Right ventricle myocardium inferior (tissue), 1 donor: ENCODE measurements around the gene FURIN. TPM values are rescaled to one million over a fixed set of nuclear protein-coding genes. Genes with fewer than 3 reads are reported as not detected.
"Not testable (repeated sequence)": the region's sequence is repeated elsewhere in the genome, so short reads cannot be mapped to it uniquely, and the experiment has no call there.

Source experiments
- ATAC-seq: fragments of 200-7000 bp; cut with Tn5 transposase; one replicate; pipeline ENCODE4 v1.9.1; 2020; ENCODE audit warnings: mild to moderate bottlenecking, moderate library complexity
- DNase-seq: peaks from one replicate; pipeline ENCODE4 v3.0.0; 2021; ENCODE audit errors: missing footprints
- intact Hi-C: fragments of 100-400 bp; cut with DNase I; formaldehyde crosslinking; loops from one replicate; pipeline ENCODE4 v1.11.0; 2022
- total RNA-seq: library from RNA; stranded (reverse); fragmentation: NEBNext Ultra II Directional; extraction: Animal tissue kit (Norgen Biotek cat#: 25700); gene quantifications from one replicate; pipeline ENCODE4 v1.2.1, GENCODE V29; 2021
- donor health status: DM: no; HTN: yes; CAD: no; lungs with severe emphysema.

FURIN gene
- total RNA-seq, 1 donor from 2014 or later, result 51.2 TPM

DNA sequence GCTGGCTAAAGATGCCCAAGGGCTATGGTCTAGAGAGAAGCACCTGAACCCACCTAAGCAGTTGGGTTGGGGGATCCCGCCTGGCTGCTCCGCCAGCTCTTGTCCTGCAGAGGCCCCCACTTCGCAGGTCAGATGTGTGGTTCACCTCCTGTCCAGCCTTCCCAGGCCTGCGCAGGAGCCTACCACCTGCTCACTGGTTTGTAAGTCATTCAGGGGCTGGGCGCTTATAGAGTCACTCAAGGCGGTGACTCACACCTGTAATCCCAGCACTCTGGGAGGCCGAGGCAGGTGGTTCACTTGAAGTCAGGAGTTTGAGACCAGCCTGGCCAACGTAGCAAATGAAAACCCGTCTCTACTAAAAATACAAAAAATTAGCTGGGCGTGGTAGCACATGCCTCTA, 3.9 kb upstream of the FURIN start:
- intact Hi-C loops, result no loop called here
- DNase-seq (no peak), ATAC-seq (no peak)

DNA sequence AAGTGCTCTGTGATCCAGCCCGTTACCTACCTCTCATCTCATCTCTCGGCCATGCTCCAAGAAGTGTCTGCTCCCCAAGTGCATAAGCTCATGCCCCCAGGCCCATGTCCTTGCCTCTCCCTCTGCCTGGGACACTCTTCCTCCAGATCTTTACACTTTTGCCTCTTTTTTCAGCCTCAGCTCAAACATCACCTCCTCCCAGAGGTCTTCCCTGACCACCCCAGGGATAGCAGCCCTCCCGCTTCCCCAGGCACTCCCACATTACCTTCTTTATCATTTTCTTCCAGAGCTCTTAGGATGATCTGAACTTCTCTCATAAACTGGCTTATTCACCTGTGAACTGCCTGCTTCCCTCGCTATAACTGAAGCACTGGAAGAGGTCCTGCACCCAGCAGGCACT, 2.7 kb upstream of the FURIN start:
- DNase-seq (no peak), ATAC-seq (no peak)
- intact Hi-C loops, result no loop called here

DNA sequence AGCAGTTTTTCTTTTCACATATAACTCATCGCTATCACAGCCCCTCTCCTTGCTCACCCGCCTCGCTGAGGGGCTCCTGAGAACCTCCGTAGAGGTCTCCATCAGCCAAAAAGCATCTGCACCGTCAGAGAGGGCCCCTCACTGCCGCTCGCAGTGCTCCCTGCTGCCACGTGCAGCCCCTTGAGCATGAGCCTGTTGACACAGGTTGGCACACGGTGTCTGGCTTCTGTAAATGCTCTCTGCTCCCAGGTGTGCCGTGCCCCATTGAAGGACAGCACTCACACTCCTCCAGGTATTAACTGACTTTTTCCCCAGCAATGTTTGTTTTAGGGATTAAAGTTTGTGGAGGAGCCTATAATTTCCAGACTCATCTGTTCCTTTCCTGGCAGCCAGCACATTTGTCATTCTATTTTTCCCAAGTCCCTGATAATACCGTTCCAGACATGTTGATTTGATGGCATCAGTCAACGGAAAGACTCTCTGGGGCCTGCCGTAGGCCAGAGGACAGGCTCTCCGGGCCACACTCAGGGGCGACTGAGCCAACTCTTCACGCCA, 2.1 kb upstream of the FURIN start:
- ATAC-seq (no peak), DNase-seq (no peak)
- intact Hi-C loops, result no loop called here

DNA sequence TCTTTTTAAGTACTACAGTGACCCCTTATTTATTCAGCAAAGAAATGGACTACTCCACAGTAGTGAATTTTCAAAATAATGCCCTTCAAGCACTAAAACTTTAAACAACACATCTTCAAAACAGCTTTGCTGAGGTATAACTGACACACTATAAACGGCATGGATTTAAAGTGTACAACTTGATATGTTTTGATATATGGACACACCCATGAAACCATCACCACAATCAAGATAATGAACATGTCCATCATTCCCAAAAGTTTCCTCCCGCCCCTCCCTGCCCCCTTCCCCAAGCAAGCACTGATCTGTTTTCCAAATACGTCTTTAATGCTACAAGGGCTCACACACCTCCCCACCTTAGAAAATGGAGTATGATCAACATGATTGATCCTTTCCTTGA, 1.6 kb upstream of the FURIN start:
- intact Hi-C loops, result no loop called here
- DNase-seq, result no peak
- no peak for ATAC-seq

DNA sequence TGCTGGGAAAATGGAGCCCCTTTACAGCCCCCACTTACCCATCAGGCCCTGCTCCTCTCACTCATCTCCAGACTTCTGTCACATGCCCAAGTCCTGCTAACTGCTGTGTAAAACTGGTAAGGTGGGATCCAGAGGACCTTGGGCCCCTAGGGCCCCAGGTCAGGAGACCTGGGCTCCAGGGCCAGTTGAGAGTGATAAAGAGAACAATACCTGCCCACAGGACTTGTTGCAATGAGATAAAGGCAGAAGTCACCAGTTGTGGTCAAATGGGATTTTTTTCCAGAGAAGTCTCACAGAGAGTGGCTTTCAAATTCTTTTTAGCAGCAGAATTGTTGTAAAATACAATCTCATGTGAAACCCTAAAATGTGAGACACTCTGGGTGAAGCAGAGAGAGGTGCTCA, 753 bp downstream of the FURIN start:
- DNase-seq (no peak), ATAC-seq (no peak)
- intact Hi-C loops, result no loop called here

DNA sequence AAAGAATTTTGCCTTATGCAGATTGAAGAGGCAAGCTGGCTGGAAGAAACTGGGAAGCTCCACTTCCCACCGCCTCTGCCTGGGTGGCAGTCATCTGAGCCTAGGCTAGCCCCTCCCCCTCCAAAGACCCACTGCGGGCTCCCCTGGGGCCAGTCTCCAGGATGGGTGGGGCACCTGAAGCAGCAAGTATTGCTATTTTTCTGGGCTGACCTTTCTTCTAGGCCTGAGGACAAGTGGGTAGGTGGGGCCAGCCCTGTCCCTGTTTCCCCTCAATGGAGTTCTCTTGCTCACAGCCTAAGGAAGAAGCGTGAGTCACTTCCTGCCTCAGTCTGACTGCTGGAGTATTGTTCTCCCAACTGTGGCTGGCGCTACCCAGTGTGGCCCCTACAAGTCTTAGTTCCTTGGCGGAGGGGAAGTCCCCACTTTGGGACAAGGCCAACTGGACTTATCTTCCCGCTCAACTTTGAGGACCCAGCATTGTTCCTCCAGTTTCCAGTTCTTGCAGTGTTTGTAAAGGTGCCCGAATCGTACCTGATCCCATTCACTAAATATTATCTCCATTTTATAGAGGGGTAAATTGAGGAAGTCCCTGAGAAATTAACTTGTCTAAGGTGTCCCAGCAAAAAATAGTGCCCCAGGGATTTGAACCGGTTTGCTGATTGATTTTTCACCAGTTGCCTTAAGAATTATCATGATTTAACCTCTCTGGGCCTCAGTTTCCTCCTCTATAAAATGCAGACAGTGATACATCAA, 1.4 kb downstream of the FURIN start:
- intact Hi-C loops, result loop anchor here (2.0 kb wide), 1 partner anchor 15 kb away; the partner anchor contains the start of gene FES
- peak; percentile 87 for DNase-seq
- ATAC-seq, result peak; percentile 84

DNA sequence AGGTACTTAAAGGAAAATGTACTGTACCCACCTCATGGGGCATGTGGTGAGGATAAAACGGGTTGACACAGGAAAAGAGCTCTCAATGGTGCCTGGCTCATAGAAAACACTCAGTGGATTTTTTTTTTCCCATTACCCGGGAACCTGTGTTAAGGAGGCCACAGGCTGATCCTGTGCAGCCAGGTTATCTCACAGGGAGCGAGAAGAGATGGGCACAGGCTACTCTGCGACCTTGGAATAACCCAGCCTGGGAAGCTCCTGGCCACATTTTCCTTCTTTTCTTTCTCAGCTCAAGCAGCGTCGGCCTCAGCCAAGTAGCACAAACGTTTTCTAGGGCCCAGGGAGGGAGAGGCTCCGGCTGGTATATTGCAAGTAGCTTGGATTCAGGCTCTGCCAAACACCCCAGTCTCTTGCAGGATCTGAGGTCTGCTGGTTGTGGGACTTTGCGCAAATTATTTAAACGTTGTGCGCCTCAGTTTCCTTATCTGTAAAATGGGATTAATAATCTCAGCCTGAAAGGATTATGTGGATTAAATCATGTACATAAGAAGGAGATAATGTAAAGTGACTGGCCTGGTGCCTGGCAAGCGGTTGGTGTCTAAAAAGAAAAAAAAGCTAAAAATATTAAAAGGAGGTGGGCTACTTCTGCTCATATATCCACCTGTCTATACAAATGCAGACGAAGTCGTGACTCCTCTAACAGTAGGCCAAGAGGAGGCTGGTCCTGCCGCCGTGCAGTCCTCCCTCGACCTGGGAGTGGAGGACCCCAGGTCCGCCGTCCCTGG, 2.2 kb downstream of the FURIN start:
- peak; percentile 31 for DNase-seq
- intact Hi-C loops, result loop anchor here (2.0 kb wide), 1 partner anchor 14 kb away; the partner anchor contains the start of gene FES
- peak; percentile 9 for ATAC-seq

DNA sequence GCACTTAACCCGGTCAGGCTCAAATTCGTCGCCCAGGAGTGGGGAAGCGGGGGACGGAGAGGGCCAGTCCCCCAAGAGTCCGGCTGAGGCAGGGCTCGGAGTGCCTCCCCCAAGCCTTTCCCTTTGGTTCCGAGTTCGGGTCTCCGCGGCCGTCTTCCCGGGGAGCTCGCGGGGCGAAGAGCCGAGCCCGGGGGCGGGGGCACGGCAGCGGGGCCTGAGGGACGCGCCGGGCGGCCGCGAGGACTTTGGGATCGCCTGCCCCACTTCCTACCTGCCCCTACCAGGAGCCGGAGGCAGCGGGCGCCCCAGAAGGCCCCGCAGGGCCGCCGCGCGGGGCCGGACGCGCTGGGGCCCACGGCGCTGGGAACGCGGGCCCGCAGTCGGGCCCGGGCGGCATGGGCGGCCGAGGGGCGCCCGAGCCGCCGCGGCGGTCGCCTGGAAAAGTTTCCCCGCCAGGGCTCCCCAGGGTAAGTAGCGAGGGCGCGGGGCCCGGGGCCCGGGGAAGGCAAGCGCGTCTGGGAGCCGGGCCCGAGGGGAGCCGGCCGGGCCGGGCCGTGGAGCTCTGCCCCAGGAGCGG, 2.8 kb downstream of the FURIN start:
- intact Hi-C loops, result loop anchor here (2.0 kb wide), 1 partner anchor 14 kb away; the partner anchor contains the start of gene FES
- peak; percentile 73 for DNase-seq
- ATAC-seq, result peak; percentile 20

DNA sequence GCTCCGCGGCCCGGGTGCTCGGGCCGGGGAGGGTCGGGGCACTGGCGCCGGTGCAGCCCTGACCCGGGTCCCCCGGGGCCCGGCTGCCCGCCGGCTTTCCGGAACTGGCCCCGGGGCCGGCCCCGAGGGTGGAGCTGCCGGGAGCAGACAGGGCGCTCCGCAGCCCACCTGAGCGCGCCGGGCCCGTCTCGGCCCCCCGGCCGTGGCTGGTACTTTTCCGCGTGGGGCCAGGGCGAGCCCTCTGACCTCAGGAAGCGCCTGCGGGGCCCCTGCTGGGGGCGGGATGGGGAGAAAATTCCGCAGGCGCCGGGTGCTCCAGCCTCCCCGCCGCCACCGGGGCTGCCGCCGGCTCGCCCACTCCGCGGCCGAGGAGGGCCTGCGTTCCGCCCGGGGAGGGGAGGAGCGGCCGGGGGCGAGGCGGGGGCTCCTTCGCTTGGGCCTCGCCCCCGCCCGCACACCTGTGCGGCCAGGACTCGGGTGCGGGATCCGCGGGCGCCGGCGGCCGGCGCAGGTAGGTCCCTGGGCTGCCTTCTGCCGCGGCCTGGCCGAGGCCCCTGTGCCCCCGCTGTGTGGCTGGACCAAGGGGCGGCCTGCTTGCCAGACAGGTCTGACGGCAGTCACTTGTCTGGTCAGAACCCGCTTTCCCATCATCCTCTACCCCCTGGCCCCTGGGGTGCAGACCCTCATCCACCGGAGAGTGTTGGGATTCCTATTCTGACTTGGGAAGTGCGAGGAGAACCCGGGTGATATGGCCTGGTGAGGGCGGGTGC, 3.5 kb downstream of the FURIN start:
- ATAC-seq, result no peak
- intact Hi-C loops, result loop anchor here (2.0 kb wide), 1 partner anchor 13 kb away; the partner anchor contains the start of gene FES

DNA sequence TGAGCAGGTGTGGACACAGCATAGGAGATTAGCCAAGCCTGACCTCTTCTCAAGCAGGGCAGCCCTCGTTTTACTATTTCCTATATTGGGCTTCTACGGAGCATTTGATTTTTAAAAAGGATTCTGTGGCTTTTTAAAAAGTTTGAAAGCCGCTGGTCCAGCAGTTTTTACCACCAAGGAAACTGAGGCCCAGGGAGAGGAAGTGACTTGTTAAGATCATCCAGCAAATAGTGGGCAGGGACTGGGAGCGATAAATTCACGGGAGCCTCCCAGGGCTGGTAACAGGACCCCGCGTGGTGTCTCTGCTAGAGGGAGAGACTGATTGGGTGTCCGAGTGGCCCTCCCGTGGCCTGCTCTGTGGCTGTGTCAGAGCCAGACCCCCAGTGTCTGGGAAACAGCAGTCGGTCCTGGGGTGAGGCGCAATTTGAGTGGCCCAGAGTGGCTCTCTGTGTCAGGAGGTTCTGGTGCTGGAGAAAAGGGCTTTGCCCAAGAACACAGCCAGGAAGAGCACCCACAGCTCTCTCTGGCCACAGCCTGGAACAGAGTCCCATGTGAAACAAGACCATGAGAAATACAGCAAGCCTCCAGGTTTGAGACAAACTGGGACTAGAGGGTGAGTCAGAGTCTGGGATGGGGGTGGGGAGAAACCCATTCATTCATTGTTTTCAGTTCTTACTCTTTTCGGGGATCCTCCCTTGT, 4.2 kb downstream of the FURIN start:
- intact Hi-C loops, result no loop called here
- DNase-seq (peak; percentile 62), ATAC-seq (no peak)

More for the DNA sequence above, 3.5 kb downstream of the FURIN start:
- DNase-seq, result peak; percentile 74

DNA sequence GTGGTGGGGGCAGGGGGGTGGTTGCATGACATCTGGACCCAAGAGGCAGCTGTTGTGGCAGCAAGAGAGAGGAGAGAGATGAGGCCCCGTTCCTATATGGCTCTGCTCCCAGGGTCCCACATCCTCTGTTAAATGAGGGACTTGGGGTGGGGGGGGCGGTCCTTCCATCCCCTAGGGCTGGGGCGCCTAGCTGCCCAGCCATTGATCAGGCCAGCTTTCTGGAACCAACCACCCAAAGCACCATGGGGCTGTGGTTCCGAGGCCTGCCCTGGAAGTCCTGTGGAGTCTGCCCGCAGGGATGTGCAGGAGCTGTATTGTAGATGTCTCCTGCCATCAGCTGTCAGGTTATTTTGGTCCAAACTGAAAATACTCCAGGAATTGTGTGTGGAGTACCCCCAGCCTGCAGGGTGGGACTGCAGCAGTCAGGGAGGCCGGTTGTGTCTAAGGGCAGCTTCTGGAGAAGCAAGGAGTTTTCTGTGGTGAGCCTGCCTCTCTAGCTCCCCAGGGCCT, 5.2 kb downstream of the FURIN start:
- ATAC-seq (no peak), DNase-seq (peak; percentile 16)
- intact Hi-C loops, result no loop called here

DNA sequence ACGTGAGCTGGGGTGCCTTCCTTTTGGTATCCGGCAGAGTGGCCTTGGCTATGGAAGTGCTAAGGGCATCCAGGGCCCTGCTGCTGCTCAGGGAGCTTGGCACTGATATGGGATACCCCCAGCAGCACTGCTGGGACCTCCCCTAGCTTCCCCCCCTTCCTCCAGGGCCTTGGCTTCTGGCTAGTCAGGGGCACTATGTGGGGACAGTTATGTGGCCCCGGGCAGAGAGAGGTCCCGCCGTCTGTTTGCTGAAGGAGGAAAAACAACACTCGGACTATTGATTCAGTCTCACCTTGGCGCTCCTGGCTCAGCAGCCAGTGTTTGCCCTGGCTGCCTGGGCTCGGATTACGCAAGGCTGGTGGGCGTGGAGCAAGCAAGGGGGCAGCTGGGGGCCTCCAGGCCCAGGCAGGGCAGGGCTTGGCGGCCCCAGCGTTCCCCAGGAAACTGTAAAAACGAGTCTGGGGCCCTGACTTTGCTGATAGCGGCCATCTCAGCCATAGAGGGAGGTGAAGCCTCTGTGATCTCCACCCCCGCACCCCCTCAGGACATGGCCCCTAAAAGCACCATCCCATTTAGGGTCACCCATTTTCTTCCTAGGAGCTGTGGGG, 5.7 kb downstream of the FURIN start:
- intact Hi-C loops, result no loop called here
- DNase-seq, result no peak
- no peak for ATAC-seq

DNA sequence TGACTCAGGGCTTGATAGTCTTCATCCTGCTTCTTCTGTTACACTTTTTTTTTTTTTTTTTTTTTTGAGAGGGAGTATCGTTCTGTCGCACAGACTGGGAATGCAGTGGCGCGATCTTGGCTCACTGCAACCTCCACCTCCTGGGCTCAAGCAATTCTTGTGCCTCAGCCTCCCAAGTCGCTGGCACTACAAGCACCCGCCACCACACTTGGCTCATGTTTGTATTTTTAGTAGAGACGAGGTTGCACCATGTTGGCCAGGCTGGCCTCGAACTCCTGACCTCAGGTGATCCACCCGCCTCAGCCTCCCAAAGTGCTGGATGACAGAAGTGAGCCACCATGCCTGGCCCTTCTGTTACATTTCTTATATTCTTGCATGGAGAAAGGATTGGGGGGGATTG, 6.6 kb downstream of the FURIN start:
- intact Hi-C loops, ATAC-seq: not testable (repeated sequence)
- peak; percentile 20 for DNase-seq

DNA sequence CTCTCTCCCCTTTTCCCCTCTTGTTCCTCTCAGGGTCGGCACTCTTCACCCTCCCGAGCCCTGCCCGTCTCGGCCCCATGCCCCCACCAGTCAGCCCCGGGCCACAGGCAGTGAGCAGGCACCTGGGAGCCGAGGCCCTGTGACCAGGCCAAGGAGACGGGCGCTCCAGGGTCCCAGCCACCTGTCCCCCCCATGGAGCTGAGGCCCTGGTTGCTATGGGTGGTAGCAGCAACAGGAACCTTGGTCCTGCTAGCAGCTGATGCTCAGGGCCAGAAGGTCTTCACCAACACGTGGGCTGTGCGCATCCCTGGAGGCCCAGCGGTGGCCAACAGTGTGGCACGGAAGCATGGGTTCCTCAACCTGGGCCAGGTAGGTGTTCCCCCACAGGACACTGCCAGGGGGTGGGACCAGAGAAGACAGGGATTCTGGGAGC, 7.2 kb downstream of the FURIN start:
- DNase-seq, result peak; percentile 23
- intact Hi-C loops, result no loop called here
- no peak for ATAC-seq

DNA sequence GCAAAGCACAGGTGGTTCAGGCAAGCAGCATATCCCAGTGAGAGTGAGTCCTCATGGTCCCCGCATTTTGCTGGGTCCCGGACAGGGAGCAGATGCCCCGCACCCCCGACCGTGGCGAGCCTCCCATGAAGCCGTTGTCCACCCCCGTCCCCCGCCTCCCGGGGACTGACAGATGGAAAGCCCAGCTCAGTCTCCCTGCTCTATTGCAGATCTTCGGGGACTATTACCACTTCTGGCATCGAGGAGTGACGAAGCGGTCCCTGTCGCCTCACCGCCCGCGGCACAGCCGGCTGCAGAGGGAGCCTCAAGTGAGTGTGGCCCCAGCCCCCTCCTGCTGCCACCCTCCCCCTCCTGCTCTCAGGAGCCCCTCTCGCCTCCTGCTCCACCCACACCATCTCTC, 7.7 kb downstream of the FURIN start:
- ATAC-seq (no peak), DNase-seq (peak; percentile 34)
- intact Hi-C loops, result no loop called here

DNA sequence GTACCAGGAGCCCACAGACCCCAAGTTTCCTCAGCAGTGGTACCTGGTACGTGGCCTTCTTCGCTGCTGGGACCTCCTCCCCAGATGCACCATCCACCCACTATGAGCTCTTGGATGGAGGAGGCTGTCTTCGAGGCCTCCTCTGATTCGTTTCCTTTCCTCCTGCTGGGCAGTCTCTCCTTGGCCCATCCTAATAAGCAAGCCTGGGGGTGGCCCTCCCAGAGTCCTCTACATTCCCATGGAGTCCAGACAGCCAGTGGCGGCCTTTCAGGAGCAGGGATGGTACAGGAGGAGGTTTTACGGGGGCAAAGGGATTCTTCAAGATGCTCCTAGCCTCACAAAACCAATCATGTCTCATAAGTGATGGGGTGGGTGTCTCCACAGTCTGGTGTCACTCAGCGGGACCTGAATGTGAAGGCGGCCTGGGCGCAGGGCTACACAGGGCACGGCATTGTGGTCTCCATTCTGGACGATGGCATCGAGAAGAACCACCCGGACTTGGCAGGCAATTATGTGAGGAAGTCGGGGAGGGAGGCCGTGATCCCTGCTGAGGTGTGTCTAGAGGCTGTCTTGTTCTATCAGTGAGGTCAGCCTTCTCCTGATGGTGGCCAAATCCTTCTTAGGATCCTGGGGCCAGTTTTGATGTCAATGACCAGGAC, 8.3 kb downstream of the FURIN start:
- DNase-seq (peak; percentile 7), ATAC-seq (no peak)
- intact Hi-C loops, result no loop called here

DNA sequence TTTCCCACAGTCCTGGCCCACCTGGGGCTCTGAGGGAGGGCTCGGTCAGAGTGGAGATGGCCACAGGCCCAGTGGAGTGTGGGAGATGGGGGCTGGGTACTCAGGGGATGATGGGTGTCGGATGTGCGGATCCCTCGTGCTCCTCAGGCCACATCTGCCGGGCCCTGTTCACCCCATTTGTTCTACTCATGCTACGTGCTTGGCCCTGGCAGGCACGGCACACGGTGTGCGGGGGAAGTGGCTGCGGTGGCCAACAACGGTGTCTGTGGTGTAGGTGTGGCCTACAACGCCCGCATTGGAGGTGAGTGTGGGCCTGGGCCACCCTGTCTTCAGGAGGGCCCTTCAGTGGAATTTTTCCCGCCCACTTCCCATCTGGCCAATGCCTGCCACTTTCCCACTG, 8.9 kb downstream of the FURIN start:
- intact Hi-C loops, result no loop called here
- DNase-seq (peak; percentile 51), ATAC-seq (no peak)
